Esophagus muscularis mucosa (tissue), 4 donors: ENCODE results near the gene PYCR2. TPM values are rescaled to one million over a fixed set of nuclear protein-coding genes. Genes with fewer than 3 reads are reported as not detected.
"Not testable (repeated sequence)": the region's sequence is repeated elsewhere in the genome, so short reads cannot be mapped to it uniquely, and the experiment has no call there.

ENCODE experiments used
- DNase-seq: peaks from one replicate; pipeline ENCODE4 v3.0.0-alpha.2; 2017; ENCODE audit errors: extremely low spot score
- H3K27ac ChIP-seq, 4 donors: fragments of 200-600 bp; sonication (generic); replicated peaks in 1 of 4; 1 replicate in 3 of 4; 2 replicates in 1 of 4; pipeline ENCODE4 v1.5.1; 2016 to 2019; ENCODE audit warnings: mild to moderate bottlenecking in 1 of 4
- H3K27me3 ChIP-seq, 4 donors: fragments of 200-600 bp; sonication (generic); one replicate each; pipeline versions ENCODE4 v1.5.1 to v1.6.0; 2016 to 2019
- H3K36me3 ChIP-seq, 4 donors: fragments of 200-600 bp; sonication (generic); one replicate each; pipeline ENCODE4 v1.5.1; 2016 to 2019
- H3K4me1 ChIP-seq, 4 donors: fragments of 200-600 bp; sonication (generic); one replicate each; pipeline ENCODE4 v1.5.1; 2016 to 2019
- H3K4me3 ChIP-seq, 4 donors: fragments of 200-600 bp; sonication (generic); 1 replicate in 2 of 4; 2 replicates in 2 of 4; pipeline ENCODE4 v1.5.1; 2016 to 2019; ENCODE audit warnings: mild to moderate bottlenecking in 4 of 4, moderate library complexity in 1 of 4
- H3K9me3 ChIP-seq, 4 donors: fragments of 200-600 bp; sonication (generic); 1 replicate in 3 of 4; 2 replicates in 1 of 4; pipeline ENCODE4 v1.5.1; 2016 to 2019
- CTCF ChIP-seq, 3 experiments: fragments of 200-600 bp in 2 of 3; fragments of 450-650 bp in 1 of 3; sonication (generic) in 2 of 3; IDR thresholded peaks; one replicate each; pipeline ENCODE4 v1.5.1; 2017 to 2019; ENCODE audit warnings: antibody characterized with exemption in 3 of 3, mild to moderate bottlenecking in 2 of 3, moderate library complexity in 1 of 3
- EP300 ChIP-seq: sonication (generic); formaldehyde crosslinking; IDR thresholded peaks from one replicate; pipeline ENCODE4 v1.6.1; 2017; ENCODE audit warnings: antibody characterized with exemption
- POLR2A ChIP-seq: fragments of 450-650 bp; IDR thresholded peaks from one replicate; pipeline ENCODE4 v1.6.1; 2017; ENCODE audit warnings: antibody characterized with exemption, moderate library complexity, mild to moderate bottlenecking, low read depth
- POLR2AphosphoS5 ChIP-seq, 2 donors: sonication (generic); formaldehyde crosslinking; IDR thresholded peaks; one replicate each; pipeline ENCODE4 v1.6.1; 2017; ENCODE audit warnings: antibody characterized with exemption in 2 of 2
- WGBS: methylation state at CpG from one replicate; pipeline ENCODE4 v1.1.5; 2018; 5-methylcytosine and 5-hydroxymethylcytosine counted together
- intact Hi-C: fragments of 100-400 bp; cut with DNase I; formaldehyde crosslinking; loops from one replicate; pipeline ENCODE4 v1.15.1; 2023
- total RNA-seq, 4 donors: library from RNA; depleted of rRNA; stranded (reverse); fragments of >200 nt; gene quantifications; one replicate each; pipeline versions ENCODE4 v1.1.0 to v1.2.1, GENCODE V29; 2016

Gene PYCR2
- total RNA-seq, 4 donors from 2014 or later, result 37.4 to 73.6 (median 58.2) TPM

GRCh38 chr1:225889743-225890142, 34.3 kb downstream of the PYCR2 start:
- no peaks in the 10 kb centered on the region for H3K4me1 ChIP-seq
- DNase-seq, result no peak
- WGBS, result 93% methylated on average over 5 of the region's 5 CpGs
- no peaks in the 10 kb centered on the region for H3K9me3 ChIP-seq
- H3K4me3 ChIP-seq, result no peak overlapping the region
- TF ChIP-seq POLR2AphosphoS5 (IDR thresholded peaks at IDR 0.05) (no peak), EP300 (no peak), POLR2A (no peak), CTCF (IDR thresholded peaks at IDR 0.05) (no peak)
- peaks cover 0 to 17% (median 0%) of the 10 kb centered on the region in 4 donors for H3K27me3 ChIP-seq
- no peak overlapping the region for H3K27ac ChIP-seq
- H3K36me3 ChIP-seq, result no peaks in the 10 kb centered on the region
- intact Hi-C loops, result no loop called here

- H3K27me3 ChIP-seq, result peaks cover 0 to 17% (median 0%) of the 10 kb centered on the region in 4 donors
- intact Hi-C loops, result no loop called here
Observed at GRCh38 chr1:225888898-225889601, 35.0 kb downstream of the PYCR2 start, which contains the start of gene LEFTY1. LEFTY1 (minus strand) TSS chr1:225889146; CDS start chr1:225889066, 80 bp downstream.

GRCh38 chr1:225888289-225888897, 35.7 kb downstream of the PYCR2 start:
- intact Hi-C loops, result no loop called here

More at GRCh38 chr1:225888898-225889601, 35.0 kb downstream of the PYCR2 start, which contains the start of gene LEFTY1:
- no peaks in the 10 kb centered on the region for H3K9me3 ChIP-seq
- H3K4me3 ChIP-seq, result no peak within 1 kb of the TSS
- H3K4me1 ChIP-seq, result no peaks in the 10 kb centered on the region
- TF ChIP-seq EP300 (no peak), CTCF (IDR thresholded peaks at IDR 0.05) (no peak), POLR2AphosphoS5 (IDR thresholded peaks at IDR 0.05) (no peak), POLR2A (no peak)
- WGBS, result 83% methylated on average over 6 of the region's 11 CpGs
- H3K27ac ChIP-seq, result no peak within 1 kb of the TSS
- no peaks in the 10 kb centered on the region for H3K36me3 ChIP-seq
- DNase-seq, result no peak

GRCh38 chr1:225887554-225888288, 36.3 kb downstream of the PYCR2 start:
- H3K4me3 ChIP-seq, H3K9me3 ChIP-seq, H3K27ac ChIP-seq, DNase-seq, H3K36me3 ChIP-seq, intact Hi-C loops: not testable (repeated sequence)
- Histone ChIP-seq H3K27me3 (peaks cover 0 to 17% (median 0%) of the 10 kb centered on the region in 4 donors), H3K4me1 (peaks cover 0 to 11% (median 8%) of the 10 kb centered on the region in 4 donors)
- WGBS, result 49% methylated on average over 11 of the region's 56 CpGs

More at GRCh38 chr1:225888289-225888897, 35.7 kb downstream of the PYCR2 start:
- Histone ChIP-seq H3K9me3 (no peaks in the 10 kb centered on the region), H3K36me3 (no peaks in the 10 kb centered on the region), H3K27ac (no peak overlapping the region), H3K27me3 (peaks cover 0 to 17% (median 0%) of the 10 kb centered on the region in 4 donors), H3K4me3 (no peak overlapping the region), H3K4me1 (peaks cover 0 to 6% (median 3%) of the 10 kb centered on the region in 4 donors)
- no peak for TF ChIP-seq POLR2A
- no peak for TF ChIP-seq POLR2AphosphoS5 (IDR thresholded peaks at IDR 0.05)
- no peak for TF ChIP-seq EP300
- no peak for TF ChIP-seq CTCF (IDR thresholded peaks at IDR 0.05)
- 91% methylated on average over 13 of the region's 18 CpGs for WGBS
- no peak for DNase-seq

- Histone ChIP-seq H3K27me3 (peaks cover 0 to 17% (median 0%) of the 10 kb centered on the region in 4 donors), H3K4me3 (no peak overlapping the region), H3K27ac (no peak overlapping the region), H3K9me3 (no peaks in the 10 kb centered on the region), H3K4me1 (peaks cover 0 to 11% (median 8%) of the 10 kb centered on the region in 4 donors), H3K36me3 (no peaks in the 10 kb centered on the region)
- WGBS, result 86% methylated on average over 5 of the region's 7 CpGs
- no peak for DNase-seq
- TF ChIP-seq POLR2A (no peak), POLR2AphosphoS5 (IDR thresholded peaks at IDR 0.05) (no peak), EP300 (no peak), CTCF (IDR thresholded peaks at IDR 0.05) (no peak)
- intact Hi-C loops, result no loop called here
Observed at GRCh38 chr1:225887030-225887314, 37.1 kb downstream of the PYCR2 start.
